GM21423 (cell line): ENCODE measurements around the gene PTPRC.
"Not testable (repeated sequence)": the region's sequence is repeated elsewhere in the genome, so short reads cannot be mapped to it uniquely, and the experiment has no call there.

Experiments used
- ATAC-seq: cut with Tn5 transposase; IDR thresholded peaks from one replicate; pipeline ENCODE4 v1.9.1; 2021; ENCODE audit warnings: mild to moderate bottlenecking, moderate library complexity; ENCODE audit not compliant: unreplicated experiment

The PTPRC gene

GRCh38 chr1:198638894-198639635, at the start of gene PTPRC:
Gene PTPRC, plus strand, starts transcription at chr1:198639040. Its CDS starts 229 bp downstream, at chr1:198639269.
- peak; percentile 76 for ATAC-seq

GRCh38 chr1:198590454-198590853, 48.4 kb upstream of the PTPRC start:
- no peak for ATAC-seq

GRCh38 chr1:198595765-198596164, 43.1 kb upstream of the PTPRC start:
- no peak for ATAC-seq

GRCh38 chr1:198597690-198598430, 41.0 kb upstream of the PTPRC start:
- ATAC-seq, result peak; percentile 35

- peak; percentile 83 for ATAC-seq
Observed at GRCh38 chr1:198598796-198599321, 40.0 kb upstream of the PTPRC start.

- no peak for ATAC-seq
Observed at GRCh38 chr1:198599749-198600148, 39.1 kb upstream of the PTPRC start.

- ATAC-seq, result no peak
Observed at GRCh38 chr1:198600906-198601305, 37.9 kb upstream of the PTPRC start.

- not testable (repeated sequence) for ATAC-seq
Observed at GRCh38 chr1:198601310-198601709, 37.5 kb upstream of the PTPRC start.

- no peak for ATAC-seq
Observed at GRCh38 chr1:198601936-198602889, 36.6 kb upstream of the PTPRC start.

GRCh38 chr1:198604975-198605374, 33.9 kb upstream of the PTPRC start:
- no peak for ATAC-seq

GRCh38 chr1:198605406-198605805, 33.4 kb upstream of the PTPRC start:
- no peak for ATAC-seq

- no peak for ATAC-seq
Observed at GRCh38 chr1:198606020-198606438, 32.8 kb upstream of the PTPRC start.

GRCh38 chr1:198607714-198608113, 31.1 kb upstream of the PTPRC start:
- no peak for ATAC-seq

GRCh38 chr1:198610362-198610761, 28.5 kb upstream of the PTPRC start:
- ATAC-seq, result no peak

- no peak for ATAC-seq
Observed at GRCh38 chr1:198611219-198611618, 27.6 kb upstream of the PTPRC start.

GRCh38 chr1:198612471-198613260, 26.2 kb upstream of the PTPRC start:
- no peak for ATAC-seq

- ATAC-seq, result no peak
Observed at GRCh38 chr1:198617406-198617805, 21.4 kb upstream of the PTPRC start.

GRCh38 chr1:198619375-198620140, 19.3 kb upstream of the PTPRC start:
- ATAC-seq, result no peak

- ATAC-seq, result no peak
Observed at GRCh38 chr1:198620218-198620617, 18.6 kb upstream of the PTPRC start.
